HG03575 (cell line): ENCODE results near the gene COL9A2.
"Not testable (repeated sequence)": the region's sequence is repeated elsewhere in the genome, so short reads cannot be mapped to it uniquely, and the experiment has no call there.

ENCODE experiments used
- ATAC-seq: cut with Tn5 transposase; IDR thresholded peaks from one replicate; pipeline ENCODE4 v1.9.1; 2021; ENCODE audit not compliant: unreplicated experiment, insufficient number of reproducible peaks, low FRiP score; ENCODE audit errors: extremely low read depth

COL9A2 gene

DNA sequence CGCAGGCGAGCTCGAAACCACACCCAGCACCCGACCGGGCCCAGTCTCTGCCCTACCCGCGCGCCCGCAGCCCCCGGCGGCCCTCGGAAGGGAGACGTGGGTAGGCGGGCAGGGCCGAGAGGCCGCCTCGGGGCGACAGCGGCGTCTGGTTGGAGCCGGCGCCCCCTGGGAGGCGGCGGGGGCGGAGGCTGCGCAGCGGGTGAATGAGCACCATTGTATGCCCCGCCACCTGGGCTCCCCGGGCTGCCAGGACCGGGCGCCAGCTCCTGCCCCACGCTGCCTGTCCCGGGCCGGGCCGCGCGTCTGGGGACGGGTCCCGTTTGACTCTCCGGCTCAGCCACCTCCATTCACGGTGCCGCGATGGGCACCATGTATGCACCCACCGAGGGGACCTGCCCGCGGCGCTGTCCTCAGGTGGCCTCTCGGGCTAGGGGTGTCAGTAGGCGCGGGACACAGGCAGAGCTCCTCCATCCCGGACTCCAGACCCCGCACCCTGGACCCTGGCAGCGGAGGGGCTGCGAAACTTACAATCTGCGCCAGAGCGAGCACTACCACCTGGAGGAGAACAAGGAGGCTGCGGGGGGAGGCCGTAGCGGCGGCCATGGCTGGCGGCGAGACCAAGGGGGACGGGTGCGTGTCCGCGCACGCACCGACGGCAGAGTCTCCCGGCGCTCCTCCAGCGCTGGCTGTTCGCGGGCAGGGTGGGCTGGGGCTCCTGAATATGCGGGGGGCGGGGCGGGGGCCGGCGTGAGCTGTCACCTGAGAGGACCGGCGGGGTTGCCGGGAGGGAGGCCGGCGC, at the start of gene COL9A2:
COL9A2 (minus strand) TSS at position 692 of the 799 bp plus-strand sequence; CDS start at position 603, 89 bp downstream.
- no peak for ATAC-seq

DNA sequence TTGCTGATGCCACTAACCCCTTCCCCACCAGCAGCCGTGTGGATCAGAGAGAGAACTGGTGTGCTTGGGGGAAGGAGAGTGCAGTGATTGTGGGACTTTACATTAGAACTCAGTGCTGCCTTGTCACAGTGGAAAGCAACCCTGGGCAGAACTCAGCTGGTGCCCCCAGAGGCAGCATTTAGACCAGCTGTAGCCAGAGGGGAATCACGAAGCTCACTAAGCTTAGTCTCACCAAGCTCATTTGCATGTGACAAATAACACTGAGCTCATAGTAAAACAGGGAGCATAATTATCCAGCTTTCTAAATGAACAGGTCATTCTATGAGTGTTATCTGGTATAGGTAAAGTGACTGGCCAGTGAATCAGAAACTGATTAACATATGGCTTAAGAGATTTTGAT, 46.6 kb upstream of the COL9A2 start:
- peak; percentile 38 for ATAC-seq

DNA sequence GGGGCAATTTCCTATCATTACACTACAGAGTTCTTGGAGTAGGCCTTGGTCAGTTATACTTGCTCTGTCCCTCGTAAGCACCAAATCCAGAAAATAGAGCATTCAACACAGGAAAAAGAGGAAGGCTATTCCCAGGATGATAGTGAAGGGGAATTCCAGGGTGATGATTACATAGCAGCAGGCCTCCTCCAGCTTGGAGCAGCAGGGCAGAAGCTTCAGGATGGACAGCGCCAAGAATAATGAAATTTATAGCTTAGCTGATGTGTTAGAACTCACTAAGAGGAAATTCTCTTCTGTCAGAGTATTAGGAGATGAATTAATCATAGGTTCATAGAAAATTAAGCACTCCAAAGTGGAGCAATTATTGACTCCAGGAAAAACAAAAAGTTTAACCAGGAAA, 45.6 kb upstream of the COL9A2 start:
- ATAC-seq = no peak

DNA sequence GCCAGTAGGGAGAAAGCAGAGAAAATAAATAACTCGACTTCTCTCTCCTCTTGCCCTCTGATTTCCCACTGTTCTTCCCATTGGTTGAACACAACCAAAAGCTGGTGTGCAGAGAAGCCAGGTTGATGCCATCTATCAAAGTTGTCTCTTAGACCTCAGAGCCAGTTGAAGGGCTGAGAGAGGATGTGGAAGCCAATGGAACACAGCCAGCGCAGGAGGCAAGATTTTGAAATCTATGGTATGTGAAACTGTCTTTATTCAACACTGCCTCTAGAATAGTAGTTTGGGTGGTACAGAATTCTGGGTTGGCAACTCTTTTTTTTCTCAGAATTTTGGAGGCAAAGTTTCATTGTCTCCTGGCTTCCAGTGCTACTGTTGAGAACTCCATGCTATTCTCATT, 45.1 kb upstream of the COL9A2 start:
- ATAC-seq = no peak

DNA sequence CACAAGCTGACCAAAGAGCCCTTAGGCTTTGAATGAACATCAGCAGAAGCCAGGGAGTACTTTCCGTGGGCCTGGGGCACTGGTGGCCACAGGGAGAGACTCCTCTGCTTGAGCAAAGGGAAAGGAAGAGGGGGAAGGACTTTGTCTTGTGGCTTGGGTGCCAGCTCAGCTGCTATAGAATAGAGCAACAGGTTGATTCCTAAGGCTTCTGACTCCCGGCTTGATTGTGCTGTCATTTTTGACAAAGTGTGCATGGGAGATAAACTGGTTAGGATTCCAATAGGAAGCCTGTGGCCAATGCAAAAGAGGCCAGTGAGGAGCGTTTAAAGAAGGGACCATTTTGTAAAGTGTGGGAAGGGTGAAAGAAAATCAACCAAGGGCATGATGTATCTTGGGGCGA, 44.6 kb upstream of the COL9A2 start:
- ATAC-seq = no peak

DNA sequence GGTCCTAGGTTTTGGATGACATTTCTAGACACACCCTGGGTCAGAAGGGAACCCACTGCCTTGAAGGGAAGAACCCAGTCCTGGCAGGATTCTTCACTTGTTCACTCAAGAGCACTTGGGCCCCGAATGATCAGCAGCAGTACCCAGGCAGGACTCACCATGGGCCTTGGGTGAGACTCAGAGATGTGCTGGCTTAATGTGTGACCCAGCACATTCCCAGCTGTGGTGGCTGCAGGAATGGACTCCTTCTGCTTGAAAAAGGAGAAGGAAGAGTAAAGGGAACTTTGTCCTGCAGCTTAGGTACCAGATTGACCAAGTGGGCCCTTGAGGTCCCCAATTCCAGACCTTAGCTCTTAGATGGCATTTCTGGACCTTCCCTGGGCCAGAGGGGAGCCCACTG, 44.1 kb upstream of the COL9A2 start:
- ATAC-seq = no peak

DNA sequence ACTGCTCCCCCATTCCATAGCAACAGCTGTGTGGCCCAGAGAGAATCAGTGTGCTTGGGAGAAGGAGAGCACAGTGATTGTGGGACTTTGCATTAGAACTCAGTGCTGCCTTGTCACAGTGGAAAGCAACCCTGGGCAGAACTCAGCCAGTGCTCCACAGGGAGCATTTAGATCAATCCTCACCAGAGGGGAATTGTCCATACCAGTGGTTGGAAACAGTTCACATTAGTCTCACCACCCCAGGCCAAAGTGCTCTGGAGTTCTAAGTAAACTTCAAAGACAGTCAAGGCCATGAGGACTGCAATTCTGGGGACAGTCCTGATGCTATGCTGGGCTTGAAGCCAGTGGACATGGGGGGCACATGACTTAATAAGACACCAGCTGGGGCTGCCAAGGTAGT, 43.5 kb upstream of the COL9A2 start:
- no peak for ATAC-seq

DNA sequence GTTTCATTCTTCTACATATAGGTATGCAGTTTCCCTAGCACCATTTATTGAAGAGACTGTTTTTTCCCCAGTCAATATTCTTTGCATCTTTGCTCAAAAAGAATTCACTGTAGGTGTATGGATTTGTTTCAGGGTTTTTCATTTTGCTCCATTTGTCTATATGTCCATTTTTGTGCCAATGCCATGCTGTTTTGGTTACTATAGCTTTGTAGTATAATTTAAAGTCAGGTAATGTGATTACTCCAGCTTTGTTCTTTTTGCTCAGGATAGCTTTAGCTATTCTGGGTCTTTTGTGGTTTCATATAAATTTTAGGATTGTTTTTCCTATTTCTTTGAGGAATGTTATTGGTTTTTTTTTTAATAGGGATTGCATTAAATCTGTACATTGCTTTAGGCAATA, 40.5 kb upstream of the COL9A2 start:
- ATAC-seq = no peak

DNA sequence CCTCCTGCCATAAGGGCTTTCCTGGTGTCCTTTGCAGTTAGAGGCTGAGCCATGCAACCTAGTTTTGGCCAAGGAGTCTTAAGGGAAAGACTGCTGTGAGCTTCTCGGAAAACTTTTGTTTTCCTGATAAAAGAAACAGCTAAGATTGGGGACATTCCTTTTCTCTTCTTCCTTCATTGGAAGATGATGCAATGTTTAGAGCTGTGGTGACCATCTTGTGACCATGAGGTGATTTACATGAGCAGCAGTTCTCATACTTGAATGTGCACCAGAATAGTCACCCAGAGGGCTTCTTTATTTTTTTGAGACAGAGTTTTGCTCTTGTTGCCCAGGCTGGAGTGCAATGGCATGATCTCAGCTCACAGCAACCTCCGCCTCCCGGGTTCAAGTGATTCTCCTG, 36.0 kb upstream of the COL9A2 start:
- ATAC-seq = no peak

DNA sequence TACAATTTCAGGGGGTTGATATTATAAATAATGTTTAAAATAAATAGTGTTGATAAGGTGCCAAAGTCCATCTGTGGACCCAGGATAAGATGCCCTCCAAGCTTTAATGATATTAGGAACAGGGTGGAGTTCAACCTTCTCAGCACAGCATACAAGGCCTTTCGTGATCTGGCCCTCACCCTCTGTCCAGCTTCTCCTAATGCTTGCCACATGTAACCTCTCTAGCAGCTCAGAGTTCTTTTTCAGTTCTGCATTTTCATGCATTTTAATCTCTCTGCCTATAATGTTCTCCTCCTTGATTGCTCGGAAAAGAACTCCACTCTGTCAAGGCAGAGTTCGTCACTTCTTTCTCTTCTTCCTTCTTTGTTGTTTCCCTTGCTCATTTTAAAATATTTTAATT, 35.0 kb upstream of the COL9A2 start:
- ATAC-seq = no peak

DNA sequence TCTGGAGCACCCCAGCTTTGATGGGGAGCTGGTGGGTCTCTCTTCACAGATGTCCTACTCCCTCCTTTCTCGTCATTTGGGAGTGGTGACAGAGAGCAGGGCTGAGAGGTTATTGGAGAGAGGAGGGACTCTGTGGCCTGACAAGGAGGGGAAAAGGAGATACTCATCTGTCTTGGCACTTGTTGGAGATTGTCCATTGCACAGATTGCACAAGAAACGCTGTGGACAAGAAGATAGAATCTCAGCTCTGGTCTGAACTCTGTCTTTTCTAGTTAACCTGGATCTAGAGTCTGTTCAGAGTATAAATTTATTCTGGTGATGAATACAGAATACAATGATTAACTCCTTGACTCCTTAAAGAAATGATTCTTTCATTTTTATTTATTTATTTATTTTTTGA, 34.0 kb upstream of the COL9A2 start:
- ATAC-seq = no peak

DNA sequence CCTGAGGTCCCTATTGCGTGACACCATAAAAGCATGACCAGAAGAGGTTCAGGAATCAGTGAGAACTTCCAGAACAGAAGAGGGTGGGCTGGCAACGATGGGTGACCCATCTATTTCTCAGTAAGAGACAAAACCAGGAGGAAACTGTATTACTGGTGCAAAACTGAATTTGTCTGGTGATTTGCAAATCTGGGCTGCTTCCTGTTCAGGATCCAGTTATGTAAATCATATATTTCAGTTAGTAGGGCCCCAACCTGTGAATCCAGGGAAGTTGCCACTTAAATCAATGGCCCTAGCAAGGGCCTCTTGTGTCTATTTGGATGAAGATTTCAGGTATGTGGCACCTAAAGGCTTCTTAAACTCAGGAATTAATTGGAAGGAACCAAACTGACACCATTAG, 33.3 kb upstream of the COL9A2 start:
- no peak for ATAC-seq

DNA sequence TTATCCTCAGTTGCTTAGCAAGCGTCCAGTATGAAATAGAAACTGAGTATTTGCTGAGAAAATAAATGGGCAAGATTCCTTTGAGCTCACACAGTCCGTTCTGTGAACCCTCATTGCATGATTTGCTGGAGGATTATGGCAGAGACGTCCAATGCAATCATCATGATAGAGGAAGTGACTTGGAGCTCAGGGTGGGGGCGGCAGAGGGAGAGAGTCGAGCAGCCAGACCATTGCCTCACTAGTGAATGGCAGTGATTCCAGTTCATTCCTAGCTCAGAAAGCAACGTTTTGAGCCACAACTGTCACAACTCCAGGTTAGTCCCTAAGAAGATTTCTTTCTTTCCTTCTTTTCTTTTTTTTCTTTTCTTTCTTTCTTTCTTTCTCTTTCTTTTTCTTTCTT, 27.5 kb upstream of the COL9A2 start:
- no peak for ATAC-seq

DNA sequence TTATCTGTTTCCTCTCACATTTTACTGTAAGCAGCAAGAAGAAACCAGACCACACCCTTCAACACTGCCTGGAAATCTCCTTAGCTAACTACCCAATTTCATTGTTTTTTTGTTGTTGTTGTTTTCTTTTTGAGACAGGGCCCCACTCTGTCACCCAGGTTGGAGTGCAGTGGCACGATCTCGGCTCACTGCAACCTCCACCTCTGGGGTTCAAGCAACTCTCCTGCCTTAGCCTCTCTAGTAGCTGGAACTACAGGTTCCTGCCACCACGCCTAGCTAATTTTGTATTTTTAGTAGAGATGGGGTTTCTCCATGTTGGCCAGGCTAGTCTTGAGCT, 25.3 kb upstream of the COL9A2 start:
- ATAC-seq = not testable (repeated sequence)

DNA sequence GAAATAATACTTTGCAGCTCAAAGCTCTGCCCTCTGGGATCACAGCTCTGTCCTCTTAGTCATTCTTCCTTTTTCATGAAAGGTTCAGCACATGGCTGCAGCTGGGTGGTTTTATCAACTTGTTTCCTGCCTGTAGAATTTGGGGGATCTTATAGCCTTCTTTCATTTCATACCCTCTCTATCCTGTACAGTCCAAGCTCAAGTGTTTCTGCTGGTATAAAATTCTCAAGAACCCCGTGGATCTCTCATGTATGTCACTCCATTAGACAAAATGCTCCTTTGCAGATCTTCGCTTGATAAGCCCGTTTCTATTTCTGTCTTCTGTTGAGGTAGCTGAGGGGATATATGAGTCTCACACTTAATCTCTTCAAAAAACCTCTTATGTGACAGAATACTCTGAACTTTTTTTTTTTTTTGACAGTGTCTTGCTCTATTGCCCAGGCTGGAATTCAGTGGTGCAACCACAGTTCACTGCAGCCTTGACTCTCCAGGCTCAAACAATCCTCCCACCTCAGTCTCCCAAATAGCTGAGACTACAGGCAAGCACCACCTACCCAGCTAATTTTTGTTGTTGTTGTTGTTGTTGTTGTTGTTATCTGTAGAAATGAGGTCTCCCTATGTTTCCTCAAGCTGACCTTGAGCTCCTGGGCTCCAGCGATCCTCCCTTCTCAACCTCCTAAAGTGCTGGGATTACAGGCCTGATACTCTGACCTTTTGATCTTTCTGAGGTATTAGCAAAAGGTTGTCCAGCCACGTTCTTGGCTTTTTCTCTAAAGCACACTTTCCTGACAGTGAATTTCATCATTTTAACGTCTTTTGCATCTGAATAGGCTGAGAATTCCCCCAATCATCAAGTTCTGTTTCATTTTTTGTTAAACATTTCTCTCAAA, 24.6 kb upstream of the COL9A2 start:
- no peak for ATAC-seq

DNA sequence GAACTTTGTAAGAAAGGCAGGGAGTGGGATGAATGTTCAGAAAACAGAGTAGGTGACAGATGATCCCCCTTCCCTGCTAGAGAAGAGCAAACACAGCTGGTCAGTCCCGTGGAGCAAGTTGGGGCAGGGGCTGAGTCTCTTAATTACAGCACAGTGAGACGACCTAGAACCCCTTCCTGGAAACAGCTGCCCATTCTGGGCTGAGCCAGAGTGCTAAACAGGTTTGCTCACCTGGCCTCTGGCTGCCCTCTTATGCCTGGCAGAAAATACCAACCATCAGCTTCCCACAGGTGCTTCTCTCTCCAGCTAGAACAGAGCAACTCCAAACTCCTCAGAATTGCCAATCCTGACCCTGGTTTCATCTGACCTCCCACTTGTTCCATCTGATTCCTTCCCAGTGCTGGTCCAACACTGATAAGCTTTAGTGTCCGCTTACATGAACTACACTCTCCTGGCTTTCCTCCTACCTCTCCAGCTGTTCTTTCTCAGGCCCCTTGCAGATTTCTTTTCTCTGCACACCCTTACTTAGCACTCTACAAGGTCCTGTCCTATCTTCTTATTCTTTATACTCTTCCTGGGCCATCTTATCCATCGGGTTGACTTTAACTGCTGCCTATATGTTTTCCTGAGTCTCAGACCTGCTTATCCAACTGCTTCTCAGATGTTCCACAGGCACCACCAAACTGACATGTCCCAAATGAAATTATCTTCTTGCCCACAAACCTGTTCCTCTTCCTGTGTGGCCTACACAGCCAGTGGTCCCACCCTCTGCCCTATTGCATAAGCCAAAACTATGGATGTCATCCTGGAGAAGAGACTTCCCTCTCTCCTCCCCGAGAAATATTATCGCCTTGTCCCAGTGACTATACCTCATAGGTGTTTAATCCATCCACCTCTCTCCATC, 22.6 kb upstream of the COL9A2 start:
- no peak for ATAC-seq

DNA sequence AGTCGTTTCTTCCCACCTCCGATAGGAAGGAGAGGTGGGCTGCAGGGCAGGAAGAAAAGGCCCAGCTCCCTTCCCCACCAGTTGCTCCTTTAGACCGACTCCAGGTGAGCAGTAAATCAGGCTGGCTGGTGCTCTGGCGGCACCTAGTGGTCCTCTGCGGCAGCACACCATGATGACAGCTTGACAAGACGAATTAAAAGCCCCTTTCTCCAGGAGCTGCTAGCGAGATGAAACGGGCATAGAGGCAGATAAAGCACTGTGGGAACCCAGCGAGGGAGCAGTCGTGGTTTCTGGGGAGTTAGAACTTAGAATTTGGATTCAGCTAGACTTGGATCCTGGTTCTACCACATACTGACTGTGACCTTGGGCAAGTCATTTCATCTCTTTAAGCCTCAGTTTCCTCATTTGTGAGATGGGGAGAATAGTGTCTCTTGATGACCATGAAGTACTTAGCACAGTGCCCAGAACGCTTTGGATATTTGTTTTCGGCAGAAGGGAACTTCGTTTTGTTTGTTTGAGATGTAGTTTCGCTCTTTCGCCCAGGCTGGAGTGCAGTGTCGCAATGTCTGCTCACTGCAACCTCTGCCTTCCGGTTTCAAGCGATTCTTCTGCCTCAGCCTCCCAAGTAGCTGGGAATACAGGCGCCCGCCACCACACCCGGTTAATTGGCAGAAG, 21.8 kb upstream of the COL9A2 start:
- ATAC-seq = no peak

DNA sequence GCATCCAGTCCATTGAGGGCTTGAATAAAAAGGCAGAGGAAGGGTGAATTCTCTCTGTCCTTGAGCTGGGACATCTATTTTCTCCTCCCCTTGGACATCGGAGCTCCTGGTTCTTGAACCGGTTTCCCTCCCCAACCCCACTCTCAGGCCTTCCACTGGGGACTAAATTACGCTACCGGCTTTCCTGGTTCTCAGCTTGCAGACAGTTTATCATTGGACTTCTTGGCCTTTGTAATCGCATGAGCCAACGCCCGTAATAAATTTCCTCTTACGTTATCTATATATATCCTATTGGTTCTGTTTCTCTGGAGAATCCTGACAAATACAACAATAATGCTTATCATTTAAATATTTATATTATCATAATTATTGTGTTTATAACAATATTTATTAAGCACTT, 20.4 kb upstream of the COL9A2 start:
- ATAC-seq = no peak

DNA sequence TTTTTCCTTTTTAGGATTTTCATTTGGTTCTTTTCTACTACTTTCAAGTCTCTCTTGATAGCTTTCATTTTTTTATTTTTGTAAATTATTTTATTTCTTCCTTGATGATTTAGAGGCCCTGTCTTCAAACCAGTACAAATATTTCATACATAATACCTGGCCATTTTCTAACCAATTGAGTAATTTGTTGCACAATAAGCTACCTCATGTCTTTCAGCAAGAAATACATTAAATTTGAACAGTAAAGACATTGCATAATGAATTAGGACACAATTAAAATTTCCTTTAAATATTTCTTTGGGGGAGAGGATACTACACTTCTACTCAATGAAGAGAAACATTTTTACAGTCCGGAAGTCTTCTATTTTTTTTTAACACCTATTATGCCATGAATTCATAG, 15.6 kb upstream of the COL9A2 start:
- no peak for ATAC-seq
